ENCODE data around the gene FTCD.

The FTCD gene

GRCh38 chr21:46121286-46122221, 33.8 kb downstream of the FTCD start:
- FAIRE-seq, result no peak

- no peak for FAIRE-seq
Observed at GRCh38 chr21:46120301-46121285, 34.8 kb downstream of the FTCD start.

- FAIRE-seq, result no peak
Observed at GRCh38 chr21:46119637-46120271, 35.6 kb downstream of the FTCD start.

GRCh38 chr21:46119144-46119636, 36.2 kb downstream of the FTCD start:
- FAIRE-seq, result no peak

- no peak for FAIRE-seq
Observed at GRCh38 chr21:46118316-46119143, 36.8 kb downstream of the FTCD start.

GRCh38 chr21:46117586-46118315, 37.6 kb downstream of the FTCD start:
- FAIRE-seq, result no peak

- FAIRE-seq, result no peak
Observed at GRCh38 chr21:46116776-46117585, 38.4 kb downstream of the FTCD start.

GRCh38 chr21:46116189-46116775, 39.1 kb downstream of the FTCD start:
- FAIRE-seq, result no peak

- FAIRE-seq, result no peak
Observed at GRCh38 chr21:46115441-46116188, 39.8 kb downstream of the FTCD start.

- no peak for FAIRE-seq
Observed at GRCh38 chr21:46114963-46115362, 40.4 kb downstream of the FTCD start.

GRCh38 chr21:46113497-46114176, 41.7 kb downstream of the FTCD start:
- FAIRE-seq, result no peak

- FAIRE-seq, result no peak
Observed at GRCh38 chr21:46112725-46113215, 42.6 kb downstream of the FTCD start.

- FAIRE-seq, result no peak
Observed at GRCh38 chr21:46111857-46112724, 43.3 kb downstream of the FTCD start.

- FAIRE-seq, result no peak
Observed at GRCh38 chr21:46111193-46111571, 44.2 kb downstream of the FTCD start.

GRCh38 chr21:46110499-46111192, 44.7 kb downstream of the FTCD start:
- FAIRE-seq, result no peak

Measured in colon (tissue), 2 donors.